Measurements from ENCODE around the gene LMCD1.

LMCD1 gene

GRCh38 chr3:8536096-8537056 lies 34.8 kb downstream of the LMCD1 start:
- DNase-seq (ENCODE audit: low read depth), result no peak

- no peak for DNase-seq (ENCODE audit: low read depth)
These were observed 35.8 kb downstream of the LMCD1 start for GRCh38 chr3:8537440-8537839.

GRCh38 chr3:8538223-8538622 lies 36.6 kb downstream of the LMCD1 start:
- DNase-seq (ENCODE audit: low read depth), result no peak

- DNase-seq (ENCODE audit: low read depth), result no peak
These were observed 37.3 kb downstream of the LMCD1 start for GRCh38 chr3:8538913-8539312.

- no peak for DNase-seq (ENCODE audit: low read depth)
These were observed 37.8 kb downstream of the LMCD1 start for GRCh38 chr3:8539419-8539818.

GRCh38 chr3:8540456-8540855 lies 38.8 kb downstream of the LMCD1 start:
- no peak for DNase-seq (ENCODE audit: low read depth)

- DNase-seq (ENCODE audit: low read depth), result no peak
These were observed 39.9 kb downstream of the LMCD1 start for GRCh38 chr3:8541486-8541885.

- no peak for DNase-seq (ENCODE audit: low read depth)
These were observed 40.8 kb downstream of the LMCD1 start for GRCh38 chr3:8542190-8543135.

GRCh38 chr3:8546609-8547008 lies 45.0 kb downstream of the LMCD1 start:
- DNase-seq (ENCODE audit: low read depth), result no peak

GRCh38 chr3:8548502-8549275 lies 47.1 kb downstream of the LMCD1 start:
- no peak for DNase-seq (ENCODE audit: low read depth)

GRCh38 chr3:8549354-8549753 lies 47.7 kb downstream of the LMCD1 start:
- DNase-seq (ENCODE audit: low read depth), result no peak

GRCh38 chr3:8550611-8551010 lies 49.0 kb downstream of the LMCD1 start:
- no peak for DNase-seq (ENCODE audit: low read depth)

- no peak for DNase-seq (ENCODE audit: low read depth)
These were observed 50.7 kb downstream of the LMCD1 start for GRCh38 chr3:8552223-8552762.

- DNase-seq (ENCODE audit: low read depth), result no peak
These were observed 51.8 kb downstream of the LMCD1 start for GRCh38 chr3:8553405-8553804.

- DNase-seq (ENCODE audit: low read depth), result no peak
These were observed 53.1 kb downstream of the LMCD1 start for GRCh38 chr3:8554696-8555095.

GRCh38 chr3:8555113-8555661 lies 53.6 kb downstream of the LMCD1 start:
- DNase-seq (ENCODE audit: low read depth), result no peak

- DNase-seq (ENCODE audit: low read depth), result no peak
These were observed 54.3 kb downstream of the LMCD1 start for GRCh38 chr3:8555725-8556472.

GRCh38 chr3:8556473-8556869 lies 54.8 kb downstream of the LMCD1 start:
- DNase-seq (ENCODE audit: low read depth), result no peak

- no peak for DNase-seq (ENCODE audit: low read depth)
These were observed 55.7 kb downstream of the LMCD1 start for GRCh38 chr3:8557298-8557697.

- no peak for DNase-seq (ENCODE audit: low read depth)
These were observed 57.0 kb downstream of the LMCD1 start for GRCh38 chr3:8558645-8559044.

GRCh38 chr3:8559351-8559750 lies 57.7 kb downstream of the LMCD1 start:
- DNase-seq (ENCODE audit: low read depth), result no peak
